ENCODE results near the gene RMC1.
A peak's percentile ranks its signal among the peaks of the same experiment; 100 is the strongest.
"Not testable (repeated sequence)": the region's sequence is repeated elsewhere in the genome, so short reads cannot be mapped to it uniquely, and the experiment has no call there.

RMC1 gene

DNA sequence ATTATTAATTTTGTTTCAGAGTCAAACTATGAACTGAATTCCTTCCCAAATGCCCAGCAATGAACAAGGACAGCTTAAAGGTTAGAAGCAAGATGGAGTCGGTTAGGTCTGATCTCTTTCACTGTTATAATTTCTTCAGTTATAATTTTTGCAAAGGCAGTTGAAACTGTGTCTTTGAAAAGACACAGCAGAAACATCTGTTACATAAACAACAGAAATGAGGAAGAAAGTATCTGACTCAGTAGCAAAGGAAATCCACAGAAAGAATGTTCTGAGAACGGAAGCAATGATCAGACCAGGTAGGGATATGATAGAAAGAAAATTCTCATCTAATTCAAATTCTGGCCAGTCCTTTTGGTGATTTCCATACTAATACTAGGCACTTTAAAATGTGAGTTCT, 5.2 kb upstream of the RMC1 start:
- DNase-seq (ENCODE audit: low read depth), result no peak

DNA sequence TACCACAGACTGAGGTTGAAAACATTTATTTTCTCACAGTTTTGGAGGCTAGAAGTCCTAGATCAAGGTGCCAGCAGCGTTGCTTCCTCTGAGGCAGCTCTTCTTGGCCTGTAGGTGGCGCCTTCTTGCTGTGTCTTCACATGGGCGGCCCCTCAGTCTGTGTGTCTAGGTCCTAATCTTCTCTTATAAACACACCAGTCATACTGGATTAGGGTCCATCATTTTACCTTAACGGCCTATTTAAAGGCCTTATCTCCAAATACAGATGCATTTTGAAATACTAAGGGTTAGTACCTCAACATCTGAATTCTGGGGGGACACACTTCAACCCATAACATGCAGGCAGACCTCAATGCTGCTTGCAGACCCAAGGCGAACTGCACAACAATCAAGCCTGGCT, 4.4 kb upstream of the RMC1 start:
- DNase-seq (ENCODE audit: low read depth), result peak; percentile 52

DNA sequence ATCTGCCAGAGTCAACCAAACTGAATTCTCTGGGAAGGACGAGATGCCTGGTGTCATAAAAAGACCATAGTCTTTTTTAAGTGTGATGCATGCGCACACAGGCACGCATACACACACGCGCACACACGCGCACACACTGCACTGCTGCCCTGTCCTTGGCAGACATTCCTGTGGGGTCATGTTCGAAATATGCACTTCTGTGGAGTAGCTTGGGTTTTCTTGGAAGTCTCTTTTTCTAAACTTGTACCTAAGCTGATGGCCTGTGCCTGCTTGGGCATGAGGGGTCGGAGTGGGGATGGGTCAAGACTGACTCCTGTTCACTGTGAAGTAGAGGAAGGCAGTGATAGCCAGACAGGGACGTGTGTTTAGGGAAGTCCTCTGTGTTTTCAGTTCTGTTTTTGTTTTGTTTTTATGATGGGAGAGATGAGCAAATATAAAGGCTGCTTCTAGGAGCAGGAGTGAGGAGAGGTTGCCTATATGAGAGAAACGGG, 4.0 kb upstream of the RMC1 start:
- no peak for DNase-seq (ENCODE audit: low read depth)

DNA sequence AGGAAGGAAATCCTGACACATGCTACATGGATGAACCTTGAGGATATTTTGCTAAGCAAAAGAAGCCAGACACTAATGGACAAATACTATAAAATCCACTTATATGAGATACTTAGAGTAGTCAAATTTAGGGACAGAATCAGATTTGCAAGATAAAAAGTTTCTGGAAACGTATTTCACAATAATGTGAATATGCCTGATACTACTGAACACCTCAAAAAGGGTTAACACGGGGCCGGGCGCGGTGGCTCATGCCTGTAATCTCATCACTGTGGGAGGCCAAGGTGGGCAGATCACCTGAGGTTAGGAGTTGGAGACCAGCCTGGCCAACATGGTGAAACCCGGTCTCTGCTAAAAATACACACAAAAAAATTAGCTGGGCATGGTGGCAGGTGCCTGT, 1.7 kb upstream of the RMC1 start:
- DNase-seq (ENCODE audit: low read depth), result no peak

DNA sequence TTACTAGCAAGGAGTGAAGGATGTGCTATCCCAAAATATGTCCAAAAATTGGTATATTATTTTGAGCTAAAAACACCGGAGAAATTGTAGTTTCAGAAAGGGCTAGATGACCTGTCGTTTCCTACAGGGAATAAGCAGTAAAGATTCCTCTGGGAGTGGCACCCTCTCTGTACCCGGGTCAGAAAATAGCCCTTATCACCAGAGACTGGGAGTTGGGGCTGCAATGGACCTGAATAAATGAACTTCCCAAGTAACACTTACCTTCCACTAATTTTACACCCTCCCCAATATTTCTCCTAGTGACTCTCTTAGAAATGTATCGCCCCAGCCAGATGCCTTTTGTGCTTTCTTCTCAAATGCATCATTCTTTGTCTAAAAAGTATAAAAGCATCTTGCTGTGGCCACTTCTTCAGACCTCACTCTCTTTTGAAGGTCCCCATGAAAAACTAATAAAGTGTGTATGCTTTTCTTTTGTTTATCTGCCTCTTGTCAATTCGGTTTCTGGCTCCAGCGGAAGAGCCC, 734 bp upstream of the RMC1 start:
- no peak for DNase-seq (ENCODE audit: low read depth)

DNA sequence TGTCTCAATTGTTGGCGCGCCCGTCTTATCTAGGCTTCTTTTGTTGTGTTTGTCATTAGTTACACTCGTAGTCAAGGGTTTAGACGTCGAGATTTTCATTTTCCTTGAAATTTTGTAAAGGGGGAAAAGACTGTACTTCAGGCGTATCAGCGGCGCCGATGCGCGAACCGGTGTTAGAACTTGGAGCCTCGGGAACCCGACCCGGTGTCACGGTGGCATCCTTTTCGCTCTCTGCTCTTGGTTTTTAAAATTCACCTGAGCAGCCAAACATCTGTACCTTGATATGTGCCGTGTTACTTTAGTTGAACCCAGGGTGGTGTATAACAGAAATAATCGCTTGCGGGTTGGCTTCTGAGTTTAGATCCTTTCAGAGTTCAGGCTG, 643 bp downstream of the RMC1 start:
- DNase-seq (ENCODE audit: low read depth), result no peak

DNA sequence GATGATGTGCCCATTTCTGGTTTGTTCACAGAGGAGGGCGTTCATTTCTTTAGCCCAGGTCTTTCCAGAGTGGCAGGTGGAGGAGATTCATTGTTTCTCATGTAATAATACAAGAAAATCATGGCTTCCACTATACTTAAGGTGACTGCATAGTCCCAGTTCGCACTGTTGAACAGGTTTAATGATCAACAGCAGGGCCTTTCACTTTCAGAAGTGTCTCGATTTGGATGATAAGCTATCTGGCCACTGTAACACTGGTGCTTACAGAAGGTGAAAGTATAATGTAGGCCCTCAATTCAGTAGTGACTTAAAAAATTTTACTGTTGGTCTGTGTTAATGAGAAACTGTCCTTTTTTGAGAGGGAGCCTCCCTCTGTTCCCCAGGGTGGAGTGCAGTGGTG, 1.4 kb downstream of the RMC1 start:
- no peak for DNase-seq (ENCODE audit: low read depth)

DNA sequence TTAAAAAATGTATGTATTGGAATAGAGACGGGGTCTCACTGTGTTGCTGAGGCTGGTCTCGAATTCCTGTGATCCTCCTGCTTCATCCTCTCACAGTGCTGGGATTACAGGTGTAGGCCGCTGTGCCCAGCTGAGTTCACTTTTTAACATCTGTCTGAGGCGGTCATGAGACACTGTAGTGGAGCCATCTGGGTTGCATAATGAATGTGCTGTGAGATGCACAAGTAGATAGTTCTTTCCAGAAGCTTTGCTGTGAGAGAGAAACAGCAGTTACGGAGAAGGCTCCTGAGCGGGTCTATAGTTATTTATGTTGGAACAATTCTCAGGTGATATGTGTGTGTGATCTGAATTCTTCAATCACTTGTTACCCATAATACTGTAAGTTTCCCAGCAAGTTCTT, 3.1 kb downstream of the RMC1 start:
- DNase-seq (ENCODE audit: low read depth), result no peak

DNA sequence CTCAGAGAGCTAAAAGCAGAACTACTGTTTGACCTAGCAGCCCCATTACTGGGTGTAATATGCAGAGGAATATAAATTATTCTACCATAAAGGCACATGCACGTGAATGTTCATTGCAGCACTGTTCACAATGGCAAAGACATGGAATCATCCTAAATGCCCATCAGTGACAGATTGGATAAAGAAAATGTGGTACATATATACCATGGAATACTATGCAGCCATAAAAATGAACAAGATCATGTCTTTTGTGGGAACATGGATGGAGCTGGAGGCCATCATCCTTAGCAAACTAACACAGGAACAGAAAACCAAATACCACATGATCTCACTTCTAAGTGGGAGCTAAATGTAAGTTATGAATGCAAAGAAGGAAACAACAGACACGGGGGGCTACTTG, 7.6 kb downstream of the RMC1 start:
- DNase-seq (ENCODE audit: low read depth), result not testable (repeated sequence)

DNA sequence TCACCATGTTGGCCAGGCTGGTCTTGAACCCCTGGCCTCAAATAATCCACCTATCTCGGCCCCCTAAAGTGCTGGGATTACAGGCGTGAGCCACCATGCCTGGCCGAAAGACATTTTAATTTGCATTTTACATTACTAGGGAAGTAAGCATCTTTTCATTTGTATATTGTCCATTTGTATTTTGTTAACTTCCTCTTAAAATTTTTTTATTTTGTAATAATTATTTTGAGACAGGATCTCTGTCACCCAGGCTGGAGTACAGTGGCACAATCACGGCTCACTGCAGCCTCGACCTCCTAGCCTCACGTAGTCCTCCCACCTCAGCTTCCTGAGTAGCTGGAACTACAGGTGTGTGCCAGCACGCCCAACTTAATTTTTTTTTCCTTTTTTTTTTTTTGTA, 8.9 kb downstream of the RMC1 start:
- not testable (repeated sequence) for DNase-seq (ENCODE audit: low read depth)

DNA sequence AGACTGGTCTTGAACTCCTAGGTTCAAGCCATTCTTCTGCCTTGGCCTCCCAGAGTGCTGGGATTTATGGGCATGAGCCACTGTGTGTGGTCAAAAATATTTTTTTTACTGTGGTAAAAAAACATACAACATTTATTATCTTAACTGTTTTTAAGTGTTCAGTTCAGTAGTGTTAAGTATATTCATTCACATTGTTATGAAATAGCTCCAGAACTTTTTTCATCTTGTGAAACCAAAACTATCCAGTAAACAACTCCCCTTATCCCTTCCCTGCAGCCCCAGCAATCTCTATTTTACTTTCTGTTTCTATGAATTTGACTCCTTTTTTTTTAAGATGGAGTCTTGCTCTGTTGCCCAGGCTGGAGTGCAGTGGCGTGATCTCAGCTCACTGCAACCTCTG, 9.3 kb downstream of the RMC1 start:
- DNase-seq (ENCODE audit: low read depth), result no peak

DNA sequence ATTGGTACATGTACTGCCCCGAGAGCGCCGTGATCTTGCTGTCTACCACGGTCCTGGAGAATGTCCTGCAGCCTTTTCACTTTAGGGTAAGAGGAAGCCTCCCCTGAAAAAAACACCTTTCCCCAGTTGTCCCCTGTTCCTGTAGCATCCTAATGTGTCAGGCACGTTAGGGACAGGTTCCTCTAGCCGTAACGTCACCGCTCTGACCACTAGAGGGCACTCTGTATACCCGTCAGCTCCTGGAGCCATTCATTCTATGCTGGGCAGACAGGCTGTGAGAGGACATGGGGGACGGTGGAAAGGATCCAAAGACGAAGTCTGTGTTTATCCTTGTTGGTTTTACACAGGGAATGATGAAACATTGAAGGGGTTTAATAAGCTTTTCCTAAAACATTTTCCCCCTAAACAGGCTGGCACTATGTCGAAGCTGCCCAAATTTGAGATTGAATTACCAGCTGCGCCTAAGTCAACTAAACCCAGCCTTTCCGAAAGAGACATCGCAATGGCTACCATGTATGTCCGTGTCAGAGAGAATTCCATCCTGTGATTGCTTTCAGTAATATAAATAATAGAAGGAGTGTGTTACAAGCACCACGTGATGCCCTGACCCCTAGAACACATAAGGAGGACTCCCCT, 12.7 kb downstream of the RMC1 start:
- peak; percentile 55 for DNase-seq (ENCODE audit: low read depth)

DNA sequence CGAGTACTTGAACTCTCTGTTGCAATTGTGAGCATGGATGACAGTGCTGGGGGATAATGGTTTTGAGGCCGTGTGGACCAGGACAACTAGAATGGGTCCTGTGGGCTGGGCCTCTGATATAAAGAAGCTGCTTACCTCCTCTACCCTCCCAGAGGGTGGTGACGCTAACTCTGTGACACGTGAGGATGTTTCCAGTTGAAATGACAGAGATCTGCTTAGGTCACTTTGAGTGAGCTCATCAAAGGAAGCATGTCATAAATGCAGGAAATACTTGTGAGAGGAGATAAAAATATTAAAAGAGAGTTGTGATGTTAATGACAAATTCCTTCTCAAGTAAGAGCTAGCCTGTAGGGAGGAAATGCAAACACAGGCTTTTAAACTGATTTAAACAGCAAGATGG, 16.4 kb downstream of the RMC1 start:
- DNase-seq (ENCODE audit: low read depth), result no peak

DNA sequence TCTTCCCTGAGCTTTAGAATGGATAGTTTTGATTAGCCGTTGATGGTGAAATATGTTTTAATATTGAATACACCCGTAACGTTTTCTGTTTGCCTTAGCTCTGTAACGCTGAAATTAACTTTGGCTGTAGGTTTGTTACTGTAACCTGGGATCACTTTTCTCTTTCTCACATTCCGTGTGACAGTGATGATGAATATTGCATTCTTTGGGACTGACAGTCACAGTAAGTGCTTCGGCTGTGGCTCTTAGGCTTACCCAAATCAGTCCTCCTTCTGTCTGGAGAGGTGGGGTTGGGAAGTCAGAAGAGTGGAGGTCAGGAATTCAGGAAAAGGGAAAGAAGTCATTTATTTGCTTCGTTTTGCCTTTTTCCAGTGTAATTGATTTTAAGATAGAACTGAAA, 18.0 kb downstream of the RMC1 start:
- no peak for DNase-seq (ENCODE audit: low read depth)

DNA sequence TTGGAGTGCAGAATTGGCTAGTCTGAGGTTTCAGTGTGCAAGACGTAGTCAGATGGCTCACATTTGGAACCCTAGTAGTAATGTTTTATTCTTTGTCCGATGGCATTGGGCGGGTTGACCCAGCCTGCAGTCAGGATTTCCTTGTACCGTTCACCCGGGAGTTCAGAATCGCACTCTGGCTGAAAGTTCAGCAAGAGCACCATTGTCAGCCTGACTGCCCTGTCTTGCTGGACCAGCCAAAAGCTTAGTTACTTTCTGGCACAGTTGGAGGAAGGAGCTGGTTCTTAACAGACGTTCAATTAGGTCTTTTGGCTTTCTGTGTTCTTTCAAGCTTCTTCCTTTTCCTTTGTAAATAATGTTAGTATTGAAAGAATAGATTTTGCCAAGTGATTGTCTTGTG, 18.6 kb downstream of the RMC1 start:
- DNase-seq (ENCODE audit: low read depth), result no peak

DNA sequence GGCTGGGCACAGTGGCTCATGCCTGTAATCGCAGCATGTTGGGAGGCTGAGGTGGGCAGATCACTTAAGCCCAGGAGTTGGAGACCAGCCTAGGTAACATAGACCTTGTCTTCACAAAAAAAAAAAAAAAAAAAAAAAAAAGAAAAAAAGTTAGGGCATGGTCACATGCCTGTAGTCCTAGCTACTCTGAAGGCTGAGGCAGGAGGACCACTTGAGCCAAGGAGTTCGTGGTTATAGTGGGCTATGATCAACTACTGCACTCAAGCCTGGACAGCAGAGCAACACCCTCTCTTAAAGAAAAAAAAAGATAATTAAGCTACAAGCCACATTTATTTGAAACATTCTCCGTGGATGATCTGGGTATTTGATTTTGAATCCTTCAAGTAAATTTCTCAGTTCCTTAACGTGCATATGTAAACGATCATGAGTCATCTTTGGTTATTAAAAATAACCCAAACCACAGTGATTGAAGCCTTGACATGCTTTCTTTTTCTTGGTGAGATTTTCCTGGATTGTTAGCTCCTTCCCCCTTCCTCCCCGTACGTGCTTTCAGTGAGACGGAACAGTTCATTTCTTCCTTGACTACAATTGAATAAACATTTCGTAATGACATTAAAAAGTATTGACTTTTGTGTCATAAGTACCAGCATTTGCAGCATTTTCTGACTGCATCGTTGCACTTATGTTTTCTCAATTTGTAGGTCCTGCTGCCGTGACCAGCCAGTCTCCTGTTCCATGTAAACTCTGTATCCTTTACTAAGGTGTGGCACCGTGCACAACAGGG, 20.3 kb downstream of the RMC1 start:
- no peak for DNase-seq (ENCODE audit: low read depth)

DNA sequence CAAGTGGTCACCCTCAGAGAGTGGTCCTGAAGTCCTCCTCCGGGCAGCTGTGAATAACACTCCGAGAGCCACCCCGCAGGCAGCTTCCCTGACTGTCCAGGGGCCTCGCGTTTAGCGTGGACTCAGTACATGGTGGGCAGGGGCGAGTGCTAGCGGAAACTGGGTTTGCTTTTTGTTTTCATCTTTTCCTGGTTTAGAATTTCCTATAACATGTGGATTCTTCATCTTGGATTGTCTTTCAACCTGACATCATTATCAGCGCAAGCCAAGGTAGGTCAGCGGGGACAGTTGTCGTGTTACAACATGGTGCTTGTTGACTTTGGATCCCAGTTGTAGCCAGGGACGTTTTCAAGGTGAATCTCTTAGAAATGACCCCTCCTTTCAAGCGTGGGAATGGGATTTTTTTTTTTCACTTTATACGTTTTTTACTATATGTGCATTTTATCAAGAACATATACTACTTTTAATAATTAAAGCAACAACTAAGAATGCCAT, 20.9 kb downstream of the RMC1 start:
- no peak for DNase-seq (ENCODE audit: low read depth)

DNA sequence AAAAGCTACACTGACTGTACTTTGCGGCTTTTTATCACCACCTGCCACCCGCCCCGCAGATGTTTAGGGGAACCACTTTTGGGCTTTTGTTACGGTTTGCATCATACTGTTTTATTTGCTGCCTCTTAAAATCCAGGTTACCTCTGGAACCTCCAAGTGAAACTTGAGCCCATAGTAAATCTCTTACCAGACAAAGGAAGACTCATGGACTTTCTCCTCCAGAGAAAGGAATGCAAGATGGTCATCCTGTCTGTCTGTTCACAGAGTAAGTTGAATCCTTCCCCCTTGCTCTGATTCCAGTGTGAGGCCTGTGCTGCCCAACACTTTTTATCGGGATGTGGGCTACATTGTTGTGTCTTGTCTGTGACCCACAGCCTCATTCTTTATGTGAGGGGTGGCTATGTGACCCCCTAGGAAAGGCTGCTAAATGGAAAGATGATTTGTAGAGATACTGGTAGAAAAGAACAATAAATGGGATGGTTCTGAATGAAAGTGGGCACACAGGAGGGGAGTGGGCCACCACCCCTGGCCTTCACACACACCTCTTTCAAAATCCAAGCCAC, 23.3 kb downstream of the RMC1 start:
- DNase-seq (ENCODE audit: low read depth), result no peak

DNA sequence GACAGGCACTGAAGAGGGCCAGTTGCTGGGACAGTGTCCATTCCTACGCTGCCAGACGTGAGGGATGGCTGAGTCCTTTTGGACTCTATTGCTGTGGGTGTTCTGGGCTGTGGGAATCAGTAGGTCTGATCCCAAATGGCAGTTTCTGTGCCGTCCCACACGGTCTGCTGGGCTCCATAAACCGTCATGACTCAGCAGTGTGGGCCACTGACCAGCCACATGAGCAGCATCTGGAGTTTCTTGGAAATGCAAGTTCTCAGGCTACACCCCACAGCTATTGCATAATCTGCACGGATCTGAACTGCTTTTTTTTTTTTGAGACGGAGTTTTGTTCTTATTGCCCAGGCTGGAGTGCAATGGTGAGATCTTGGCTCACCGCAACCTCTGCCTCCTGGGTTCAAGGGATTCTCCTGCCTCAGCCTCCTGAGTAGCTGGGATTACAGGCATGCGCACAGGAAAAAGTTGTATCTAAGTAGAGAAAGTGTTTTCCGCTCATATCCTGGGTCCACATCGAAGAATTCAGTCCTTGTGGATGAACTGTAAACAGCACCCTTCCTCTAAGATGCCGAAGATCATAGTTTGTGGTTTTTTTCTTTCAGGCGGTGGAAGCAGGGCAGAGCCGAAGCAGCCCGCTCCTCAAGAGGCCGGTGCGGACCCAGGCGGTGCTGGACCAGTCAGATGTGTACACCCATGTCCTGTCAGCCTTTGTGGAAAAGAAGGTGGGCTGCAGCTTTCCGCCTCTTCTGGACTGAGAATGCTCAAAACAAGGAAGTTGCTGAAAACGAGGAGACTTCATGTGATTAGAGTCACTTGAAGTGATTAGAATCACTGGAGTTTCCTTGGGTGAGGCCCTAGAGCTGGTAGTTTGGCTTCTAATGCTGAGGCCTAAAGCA, 25.5 kb downstream of the RMC1 start:
- no peak for DNase-seq (ENCODE audit: low read depth)

DNA sequence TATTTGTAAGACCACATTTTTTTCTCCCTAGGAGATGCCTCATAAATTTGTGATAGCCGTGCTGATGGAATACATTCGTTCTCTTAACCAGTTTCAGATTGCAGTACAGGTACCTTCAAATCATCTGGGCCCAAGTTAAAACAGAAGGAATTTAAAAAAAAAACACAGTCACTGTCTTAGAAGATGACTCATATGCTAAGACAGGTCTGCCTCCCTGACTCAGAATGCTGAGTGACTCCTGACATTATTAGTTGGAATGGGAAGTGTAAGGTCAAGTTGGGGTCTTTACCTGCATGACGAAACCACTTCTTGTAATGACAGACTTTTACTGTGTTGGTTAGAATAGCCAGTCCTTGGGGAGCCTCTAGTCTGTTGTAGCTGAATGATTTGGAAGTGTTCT, 26.3 kb downstream of the RMC1 start:
- DNase-seq (ENCODE audit: low read depth), result no peak

DNA sequence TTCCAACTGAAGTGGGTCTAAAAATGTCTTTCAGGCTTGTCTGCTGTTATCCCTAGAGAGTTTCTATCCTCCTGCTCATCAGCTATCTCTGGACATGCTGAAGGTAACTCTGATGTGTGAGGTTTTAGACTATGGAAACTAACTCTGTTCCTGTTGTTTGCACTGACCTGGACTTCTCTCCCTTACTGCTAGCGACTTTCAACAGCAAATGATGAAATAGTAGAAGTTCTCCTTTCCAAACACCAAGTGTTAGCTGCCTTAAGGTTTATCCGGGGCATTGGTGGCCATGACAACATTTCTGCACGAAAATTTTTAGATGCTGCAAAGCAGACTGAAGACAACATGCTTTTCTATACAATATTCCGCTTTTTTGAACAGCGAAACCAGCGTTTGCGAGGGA, 26.9 kb downstream of the RMC1 start:
- no peak for DNase-seq (ENCODE audit: low read depth)

DNA sequence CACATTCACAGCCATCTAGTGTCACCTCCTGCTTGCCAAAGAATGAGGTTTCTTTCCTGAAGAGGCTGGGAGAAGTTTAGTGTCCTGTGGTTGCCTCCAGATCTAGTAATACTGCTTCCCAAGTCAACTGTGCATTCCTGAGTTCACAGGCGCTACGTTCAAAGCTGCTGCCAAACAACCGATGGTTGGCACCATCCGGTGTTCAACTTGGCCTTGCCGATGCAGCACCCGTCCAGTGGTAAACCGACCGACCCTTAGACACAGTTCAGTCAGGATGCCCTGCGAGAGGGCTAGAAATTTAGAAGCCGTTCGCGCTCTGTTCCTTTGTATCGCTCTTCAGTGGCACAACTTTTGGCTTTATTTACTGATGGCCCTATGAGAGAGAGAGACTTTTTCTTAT, 28.6 kb downstream of the RMC1 start:
- DNase-seq (ENCODE audit: low read depth), result no peak

Measured in activated T-cell treated with anti-CD3 and anti-CD28 coated beads for 48 hours (primary cell).